ENCODE data around the gene MSANTD4.

MSANTD4 gene

GRCh38 chr11:106022795-106023275, 795 bp upstream of the MSANTD4 start:
- Histone ChIP-seq H2AFZ (ENCODE audit: low read depth, low read length) (peak overlapping the region; percentile 82; the same call in 1 of the 2 replicates), H4K20me1 (ENCODE audit: insufficient read depth, low read length) (peaks cover 3% of the 10 kb centered on the region; the same call in 1 of the 2 replicates), H3K4me2 (ENCODE audit: low read length) (peak overlapping the region; percentile 54), H3K9ac (ENCODE audit: low read length) (peak overlapping the region; percentile 49), H3K4me1 (ENCODE audit: low read length) (peaks cover 17% of the 10 kb centered on the region), H3K36me3 (replicated peaks; ENCODE audit: low read depth, low read length) (peaks cover 5% of the 10 kb centered on the region), H3K9me3 (ENCODE audit: insufficient read depth, low read length) (no peaks in the 10 kb centered on the region), H3K79me2 (ENCODE audit: low read length) (peaks cover 40% of the 10 kb centered on the region), H3K27me3 (ENCODE audit: low read depth, low read length) (no peaks in the 10 kb centered on the region), H3K4me3 (ENCODE audit: low read length) (peak overlapping the region; percentile 90), H3K27ac (ENCODE audit: low read length) (no peak overlapping the region)
- TF ChIP-seq CTCF (IDR thresholded peaks at IDR 0.05; ENCODE audit: low read depth, low read length) (no peak), EZH2phosphoT487 (IDR thresholded peaks at IDR 0.05; ENCODE audit: low read depth) (no peak)

- H3K9ac ChIP-seq (ENCODE audit: low read length), result peak overlapping the region; percentile 81
- peaks cover 5% of the 10 kb centered on the region for H3K36me3 ChIP-seq (replicated peaks; ENCODE audit: low read depth, low read length)
- H3K4me1 ChIP-seq (ENCODE audit: low read length), result peaks cover 17% of the 10 kb centered on the region
- peak overlapping the region; percentile 47 for H3K27ac ChIP-seq (ENCODE audit: low read length)
- H3K4me3 ChIP-seq (ENCODE audit: low read length), result peak overlapping the region; percentile 90
- no peak for TF ChIP-seq CTCF (IDR thresholded peaks at IDR 0.05; ENCODE audit: low read depth, low read length)
- no peak for TF ChIP-seq EZH2phosphoT487 (IDR thresholded peaks at IDR 0.05; ENCODE audit: low read depth)
- H4K20me1 ChIP-seq (ENCODE audit: insufficient read depth, low read length), result peaks cover 3% of the 10 kb centered on the region; the same call in 1 of the 2 replicates
- H3K27me3 ChIP-seq (ENCODE audit: low read depth, low read length), result no peaks in the 10 kb centered on the region
- peaks cover 52% of the 10 kb centered on the region for H3K79me2 ChIP-seq (ENCODE audit: low read length)
- H3K9me3 ChIP-seq (ENCODE audit: insufficient read depth, low read length), result no peaks in the 10 kb centered on the region
- peak overlapping the region; percentile 90 for H3K4me2 ChIP-seq (ENCODE audit: low read length)
- peak overlapping the region; percentile 76 for H2AFZ ChIP-seq (ENCODE audit: low read depth, low read length)
Observed at GRCh38 chr11:106021181-106021966, 666 bp downstream of the MSANTD4 start.

- no peak overlapping the region for H2AFZ ChIP-seq (ENCODE audit: low read depth, low read length)
- TF ChIP-seq CTCF (IDR thresholded peaks at IDR 0.05; ENCODE audit: low read depth, low read length) (no peak), EZH2phosphoT487 (IDR thresholded peaks at IDR 0.05; ENCODE audit: low read depth) (no peak)
- H3K9me3 ChIP-seq (ENCODE audit: insufficient read depth, low read length), result no peaks in the 10 kb centered on the region
- H3K4me1 ChIP-seq (ENCODE audit: low read length), result peaks cover 13% of the 10 kb centered on the region
- H3K9ac ChIP-seq (ENCODE audit: low read length), result no peak overlapping the region
- H4K20me1 ChIP-seq (ENCODE audit: insufficient read depth, low read length), result peaks cover 3% of the 10 kb centered on the region; the same call in 1 of the 2 replicates
- H3K27me3 ChIP-seq (ENCODE audit: low read depth, low read length), result no peaks in the 10 kb centered on the region
- no peak overlapping the region for H3K4me3 ChIP-seq (ENCODE audit: low read length)
- peaks cover 80% of the 10 kb centered on the region for H3K79me2 ChIP-seq (ENCODE audit: low read length)
- H3K36me3 ChIP-seq (replicated peaks; ENCODE audit: low read depth, low read length), result peaks cover 5% of the 10 kb centered on the region
- H3K4me2 ChIP-seq (ENCODE audit: low read length), result no peak overlapping the region
- no peak overlapping the region for H3K27ac ChIP-seq (ENCODE audit: low read length)
Observed at GRCh38 chr11:106017093-106017492, 4.9 kb downstream of the MSANTD4 start.

GRCh38 chr11:106015066-106015465, 7.0 kb downstream of the MSANTD4 start:
- Histone ChIP-seq H3K4me2 (ENCODE audit: low read length) (no peak overlapping the region), H3K27me3 (ENCODE audit: low read depth, low read length) (no peaks in the 10 kb centered on the region), H3K9me3 (ENCODE audit: insufficient read depth, low read length) (no peaks in the 10 kb centered on the region), H4K20me1 (ENCODE audit: insufficient read depth, low read length) (peaks cover 3% of the 10 kb centered on the region; the same call in 1 of the 2 replicates), H3K79me2 (ENCODE audit: low read length) (peaks cover 66% of the 10 kb centered on the region), H3K4me1 (ENCODE audit: low read length) (peaks cover 6% of the 10 kb centered on the region; the same call in 1 of the 2 replicates), H3K36me3 (replicated peaks; ENCODE audit: low read depth, low read length) (peaks cover 8% of the 10 kb centered on the region), H2AFZ (ENCODE audit: low read depth, low read length) (no peak overlapping the region), H3K4me3 (ENCODE audit: low read length) (no peak overlapping the region), H3K27ac (ENCODE audit: low read length) (no peak overlapping the region), H3K9ac (ENCODE audit: low read length) (no peak overlapping the region)
- TF ChIP-seq EZH2phosphoT487 (IDR thresholded peaks at IDR 0.05; ENCODE audit: low read depth), result no peak
- no peak for TF ChIP-seq CTCF (IDR thresholded peaks at IDR 0.05; ENCODE audit: low read depth, low read length)
